Tibial artery (tissue), 4 donors: Measurements from ENCODE around the gene SETX.

Experiments
- DNase-seq, 2 donors: peaks; one replicate each; pipeline ENCODE4 v3.0.0-alpha.2; 2019
- H3K27ac ChIP-seq, 2 donors: fragments of 200-600 bp; sonication (generic) in 1 of 2; 1 replicate in 1 of 2; 2 replicates in 1 of 2; pipeline ENCODE4 v1.5.1; 2018 to 2019; ENCODE audit warnings: mild to moderate bottlenecking in 1 of 2
- H3K27me3 ChIP-seq, 2 donors: fragments of 200-600 bp; sonication (generic) in 1 of 2; one replicate each; pipeline versions ENCODE4 v1.5.1 to v1.6.0; 2016 to 2019
- H3K36me3 ChIP-seq, 3 donors: fragments of 200-600 bp; sonication (generic) in 2 of 3; one replicate each; pipeline ENCODE4 v1.5.1; 2016 to 2019; ENCODE audit warnings: mild to moderate bottlenecking in 2 of 3
- H3K4me1 ChIP-seq, 4 donors: fragments of 200-600 bp; sonication (generic) in 2 of 4; 1 replicate in 3 of 4; 2 replicates in 1 of 4; pipeline ENCODE4 v1.5.1; 2016 to 2019
- H3K4me3 ChIP-seq, 2 donors: fragments of 200-600 bp; sonication (generic) in 1 of 2; 1 replicate in 1 of 2; 2 replicates in 1 of 2; pipeline ENCODE4 v1.5.1; 2018 to 2019; ENCODE audit warnings: mild to moderate bottlenecking in 2 of 2
- H3K9me3 ChIP-seq, 3 donors: fragments of 200-600 bp; sonication (generic) in 1 of 3; one replicate each; pipeline ENCODE4 v1.5.1; 2016 to 2019
- intact Hi-C: fragments of 100-400 bp; cut with DNase I; formaldehyde crosslinking; loops from one replicate; pipeline ENCODE4 v1.15.0; 2023; ENCODE audit warnings: low total_unique reads
- TF ChIP-seq, protein P1 (sequence below), 2 experiments: fragments of 200-600 bp in 1 of 2; fragments of 450-650 bp in 1 of 2; IDR thresholded peaks; one replicate each; pipeline ENCODE4 v1.5.1; 2017 to 2019; ENCODE audit warnings: antibody characterized with exemption in 2 of 2, mild to moderate bottlenecking in 1 of 2, moderate library complexity in 1 of 2

Gene SETX

DNA sequence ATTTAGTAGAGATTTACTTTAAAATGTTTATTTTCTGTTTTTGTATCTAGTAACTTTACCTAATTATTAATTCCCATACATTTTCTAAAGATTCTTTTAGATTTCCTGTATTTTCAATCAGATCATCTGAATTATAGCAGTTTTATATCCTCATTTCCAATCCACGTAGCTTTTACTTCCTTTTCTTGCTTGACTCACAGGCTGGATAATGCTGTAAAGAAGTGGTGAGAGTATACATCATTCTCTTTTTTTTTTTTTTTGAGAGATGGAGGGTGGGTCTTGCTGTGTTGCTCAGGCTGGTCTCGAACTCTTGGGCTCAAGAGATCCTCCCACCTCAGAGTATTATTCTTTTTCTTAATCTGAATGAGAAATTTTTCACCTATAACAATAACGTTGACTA lies 11.2 kb upstream of the SETX start:
- intact Hi-C loops: no loop called here
- no peaks in the 10 kb centered on the region for H3K9me3 ChIP-seq

DNA sequence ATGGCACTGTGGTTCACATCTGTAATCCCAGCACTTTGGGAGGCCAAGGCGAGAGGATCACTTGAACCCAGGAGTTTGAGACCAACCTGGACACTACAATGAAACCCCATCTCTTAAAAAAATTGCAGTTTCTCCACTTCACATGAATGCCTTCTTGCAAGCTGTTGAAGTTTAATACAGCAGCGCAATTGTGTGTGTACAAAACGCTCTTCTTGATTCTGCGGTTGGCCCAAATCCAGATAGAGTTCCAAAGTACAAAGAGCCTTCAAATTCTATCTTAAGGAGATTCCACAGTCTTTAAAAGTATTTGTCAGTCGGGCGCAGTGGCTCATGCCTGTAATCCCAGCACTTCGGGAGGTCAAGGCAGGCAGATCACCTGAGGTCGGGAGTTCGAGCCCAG lies 9.3 kb upstream of the SETX start:
- Histone ChIP-seq H3K9me3 (no peaks in the 10 kb centered on the region), H3K4me3 (no peak overlapping the region), H3K27ac (no peak overlapping the region), H3K4me1 (no peaks in the 10 kb centered on the region), H3K27me3 (no peaks in the 10 kb centered on the region), H3K36me3 (no peaks in the 10 kb centered on the region)
- TF ChIP-seq, protein P1, sequence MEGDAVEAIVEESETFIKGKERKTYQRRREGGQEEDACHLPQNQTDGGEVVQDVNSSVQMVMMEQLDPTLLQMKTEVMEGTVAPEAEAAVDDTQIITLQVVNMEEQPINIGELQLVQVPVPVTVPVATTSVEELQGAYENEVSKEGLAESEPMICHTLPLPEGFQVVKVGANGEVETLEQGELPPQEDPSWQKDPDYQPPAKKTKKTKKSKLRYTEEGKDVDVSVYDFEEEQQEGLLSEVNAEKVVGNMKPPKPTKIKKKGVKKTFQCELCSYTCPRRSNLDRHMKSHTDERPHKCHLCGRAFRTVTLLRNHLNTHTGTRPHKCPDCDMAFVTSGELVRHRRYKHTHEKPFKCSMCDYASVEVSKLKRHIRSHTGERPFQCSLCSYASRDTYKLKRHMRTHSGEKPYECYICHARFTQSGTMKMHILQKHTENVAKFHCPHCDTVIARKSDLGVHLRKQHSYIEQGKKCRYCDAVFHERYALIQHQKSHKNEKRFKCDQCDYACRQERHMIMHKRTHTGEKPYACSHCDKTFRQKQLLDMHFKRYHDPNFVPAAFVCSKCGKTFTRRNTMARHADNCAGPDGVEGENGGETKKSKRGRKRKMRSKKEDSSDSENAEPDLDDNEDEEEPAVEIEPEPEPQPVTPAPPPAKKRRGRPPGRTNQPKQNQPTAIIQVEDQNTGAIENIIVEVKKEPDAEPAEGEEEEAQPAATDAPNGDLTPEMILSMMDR (IDR thresholded peaks at IDR 0.05): no peak
- DNase-seq: no peak
- intact Hi-C loops: no loop called here

More for the DNA sequence above, 11.2 kb upstream of the SETX start:
- H3K4me3 ChIP-seq: no peak overlapping the region
- no peak overlapping the region for H3K27ac ChIP-seq
- no peaks in the 10 kb centered on the region for H3K27me3 ChIP-seq
- no peaks in the 10 kb centered on the region for H3K4me1 ChIP-seq
- no peak for DNase-seq
- H3K36me3 ChIP-seq: no peaks in the 10 kb centered on the region
- TF ChIP-seq, protein P1 (IDR thresholded peaks at IDR 0.05): no peak

DNA sequence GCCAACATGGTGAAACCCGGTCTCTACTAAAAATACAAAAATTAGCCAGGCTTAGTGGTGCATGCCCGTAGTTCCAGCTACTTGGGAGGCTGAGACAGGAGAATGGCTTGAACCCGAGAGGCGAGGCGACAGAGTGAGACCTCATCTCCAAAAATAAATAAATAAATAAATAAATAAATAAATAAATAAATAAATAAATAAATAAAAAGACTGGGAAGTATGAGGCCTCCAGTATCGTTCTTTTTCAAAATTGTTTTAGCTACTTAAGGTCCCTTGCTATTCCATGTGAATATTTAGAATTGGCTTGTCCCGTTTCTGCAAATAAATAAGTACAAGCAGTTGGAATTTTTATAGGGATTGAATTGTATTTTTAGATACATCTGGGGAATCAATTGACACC lies 3.0 kb upstream of the SETX start:
- TF ChIP-seq, protein P1 (IDR thresholded peaks at IDR 0.05): no peak
- H3K4me3 ChIP-seq: no peak overlapping the region
- H3K9me3 ChIP-seq: no peaks in the 10 kb centered on the region
- DNase-seq: no peak
- H3K27ac ChIP-seq: no peak overlapping the region
- no peaks in the 10 kb centered on the region for H3K27me3 ChIP-seq
- intact Hi-C loops: no loop called here
- peaks cover 0 to 7% (median 7%) of the 10 kb centered on the region in 3 donors for H3K36me3 ChIP-seq
- H3K4me1 ChIP-seq: peaks cover 0 to 14% (median 12%) of the 10 kb centered on the region in 4 donors

DNA sequence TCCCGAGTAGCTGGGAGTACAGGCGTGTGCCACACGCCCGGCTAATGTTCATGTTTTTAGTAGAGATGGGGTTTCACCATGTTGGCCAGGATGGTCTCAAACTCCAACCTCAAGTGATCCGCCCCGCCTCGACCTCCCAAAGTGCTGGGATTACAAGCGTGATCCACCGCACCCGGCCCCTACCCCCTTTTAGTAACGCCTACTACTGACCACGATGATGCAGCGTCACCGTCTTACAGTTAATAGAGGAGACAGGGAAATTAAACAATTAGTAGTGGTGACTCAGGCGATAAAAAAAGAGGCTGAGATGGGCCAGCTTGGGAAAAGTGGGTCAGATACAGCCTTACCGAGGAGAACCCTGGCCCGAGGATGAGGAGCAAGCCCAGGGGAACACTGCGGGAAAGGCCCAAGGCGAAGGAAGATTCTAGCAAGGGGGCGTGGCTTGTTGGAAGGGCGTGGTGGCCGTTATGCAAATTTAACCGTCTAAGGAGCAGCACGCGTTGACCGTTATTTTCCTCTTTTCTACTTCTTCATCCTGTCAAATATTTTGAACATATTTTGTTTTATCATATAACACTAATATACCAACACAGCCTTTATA lies 1.6 kb upstream of the SETX start:
- Histone ChIP-seq H3K4me3 (no peak overlapping the region), H3K36me3 (peaks cover 2 to 21% (median 20%) of the 10 kb centered on the region in 3 donors), H3K27ac (no peak overlapping the region), H3K9me3 (no peaks in the 10 kb centered on the region), H3K4me1 (peaks cover 0 to 27% (median 22%) of the 10 kb centered on the region in 4 donors), H3K27me3 (no peaks in the 10 kb centered on the region)
- no peak for DNase-seq
- intact Hi-C loops: no loop called here
- TF ChIP-seq, protein P1 (IDR thresholded peaks at IDR 0.05): no peak

DNA sequence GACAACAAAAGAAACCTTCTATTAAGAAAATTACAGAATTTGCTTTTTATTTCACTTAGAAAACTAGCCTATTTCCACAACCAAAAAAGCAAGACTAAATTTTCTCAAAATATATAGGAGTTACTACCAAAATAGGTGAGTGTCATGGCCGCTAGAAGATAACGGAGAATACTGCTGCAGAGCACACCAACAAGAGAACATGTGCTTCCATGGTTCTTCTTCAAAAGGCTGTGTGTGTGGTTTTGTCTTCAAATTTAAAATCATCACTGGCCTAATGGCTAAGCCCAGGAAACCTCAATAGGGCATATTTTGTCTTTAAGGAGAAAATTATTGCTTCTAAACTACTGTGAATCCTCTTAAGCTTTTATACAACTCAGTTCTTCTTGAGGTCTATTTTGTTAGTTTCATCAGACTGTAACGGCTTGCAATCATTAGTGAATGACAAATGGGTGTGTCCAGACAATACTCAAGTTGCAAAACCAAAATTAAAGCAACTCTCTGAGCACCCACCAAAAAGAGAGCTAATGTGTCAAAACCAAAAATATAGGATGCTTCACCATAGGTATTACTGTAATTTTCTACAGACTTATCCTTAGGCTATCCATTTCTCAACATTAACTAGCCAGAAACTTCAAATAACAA lies 3.3 kb downstream of the SETX start:
- Histone ChIP-seq H3K36me3 (peaks cover 46 to 64% (median 60%) of the 10 kb centered on the region in 3 donors), H3K4me1 (peaks cover 0 to 33% (median 23%) of the 10 kb centered on the region in 4 donors), H3K27me3 (no peaks in the 10 kb centered on the region), H3K4me3 (no peak overlapping the region), H3K27ac (no peak overlapping the region), H3K9me3 (no peaks in the 10 kb centered on the region)
- TF ChIP-seq, protein P1 (IDR thresholded peaks at IDR 0.05): no peak
- no peak for DNase-seq
- intact Hi-C loops: no loop called here
